GM19455 (cell line): ENCODE results near the gene ZNF426.

Experiments
- ATAC-seq: cut with Tn5 transposase; IDR thresholded peaks from one replicate; pipeline ENCODE4 v1.9.1; 2021; ENCODE audit not compliant: unreplicated experiment

The ZNF426 gene

DNA sequence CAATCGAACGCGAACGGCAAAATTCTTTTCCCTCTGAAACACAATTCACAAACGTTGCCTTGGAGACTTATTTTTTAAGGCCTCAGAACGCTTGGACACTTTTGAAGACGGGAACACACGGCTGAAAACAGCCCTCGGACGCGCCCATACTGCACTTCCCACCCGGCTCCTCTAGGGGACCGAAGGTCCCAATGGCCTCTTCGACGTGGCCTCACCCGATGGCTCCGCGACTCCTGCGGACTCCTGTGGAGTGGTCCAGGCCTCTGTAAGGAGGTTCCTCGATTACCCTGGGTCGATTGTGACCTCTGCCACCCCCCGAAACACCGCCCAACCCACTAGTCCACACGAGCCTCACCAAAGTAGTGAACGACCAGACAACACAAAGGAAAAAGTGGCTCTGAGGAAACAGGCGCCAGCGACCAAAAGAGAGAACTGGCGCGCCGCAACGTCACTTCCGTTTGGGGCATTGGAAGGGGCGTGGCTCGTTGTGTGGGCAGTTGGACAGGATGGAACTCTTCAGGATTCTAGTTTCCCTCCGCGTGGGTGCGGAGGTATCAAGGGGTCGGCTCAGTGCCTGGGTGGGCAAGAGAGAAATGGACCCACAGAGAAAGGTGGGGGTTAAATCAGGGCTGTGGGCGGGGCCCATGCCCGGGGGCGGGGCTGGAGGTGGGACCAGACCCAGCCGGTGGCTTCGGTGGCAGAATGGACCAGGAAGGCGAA lies 40.1 kb downstream of the ZNF426 start, which contains the start of gene ZNF560:
Gene ZNF560 (minus strand): TSS at position 434 of the 720 bp plus-strand sequence. CDS start 23,303 bp downstream, outside the sequence.
- no peak for ATAC-seq

DNA sequence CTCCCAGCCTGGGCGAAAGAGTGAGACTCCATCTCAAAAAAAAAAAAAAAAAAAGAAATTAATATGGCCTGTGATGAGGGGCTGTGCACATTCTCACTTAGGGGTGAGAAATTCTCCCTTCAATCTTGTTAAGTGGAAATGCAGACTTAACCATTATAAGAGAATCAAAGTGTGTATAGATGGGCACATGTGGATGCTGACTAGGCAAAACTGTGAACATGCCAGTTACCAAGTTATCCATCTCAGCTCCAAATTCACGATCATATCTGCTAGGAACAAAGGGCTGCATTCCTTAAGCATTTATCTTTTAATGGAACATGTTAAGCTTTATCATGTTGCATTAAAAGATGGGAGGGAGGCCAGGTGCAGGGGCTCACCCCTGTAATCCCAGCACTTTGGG lies 44.3 kb downstream of the ZNF426 start:
- ATAC-seq: no peak

GRCh38 chr19:9487016-9487415 lies 51.4 kb downstream of the ZNF426 start:
- ATAC-seq: no peak

- no peak for ATAC-seq
Measured at GRCh38 chr19:9485140-9485539, 53.3 kb downstream of the ZNF426 start.

- ATAC-seq: no peak
Measured at GRCh38 chr19:9474975-9475374, 63.5 kb downstream of the ZNF426 start.
